D721Med (cell line): ENCODE results near the gene PTPMT1.
A peak's percentile ranks its signal among the peaks of the same experiment; 100 is the strongest.
"Not testable (repeated sequence)": the region's sequence is repeated elsewhere in the genome, so short reads cannot be mapped to it uniquely, and the experiment has no call there.

Experiments used
- DNase-seq: peaks from one replicate; pipeline ENCODE4 v3.0.0; 2011; ENCODE audit warnings: low spot score; ENCODE audit not compliant: insufficient read length
- FAIRE-seq: peaks from 2 replicates; lab custom pipeline; 2011; peaks lifted over from hg19 to GRCh38; lab: Jason Lieb, UNC
- TF ChIP-seq, protein P1 (sequence below): IDR thresholded peaks from 2 replicates; pipeline ENCODE4 v1.5.1; 2012; ENCODE audit warnings: mild to moderate bottlenecking, control low read depth; ENCODE audit not compliant: insufficient read depth; ENCODE audit errors: missing control alignments

PTPMT1 gene

GRCh38 chr11:47551086-47551485 lies 14.3 kb upstream of the PTPMT1 start:
- FAIRE-seq (no peak), DNase-seq (no peak)
- TF ChIP-seq, protein P1, sequence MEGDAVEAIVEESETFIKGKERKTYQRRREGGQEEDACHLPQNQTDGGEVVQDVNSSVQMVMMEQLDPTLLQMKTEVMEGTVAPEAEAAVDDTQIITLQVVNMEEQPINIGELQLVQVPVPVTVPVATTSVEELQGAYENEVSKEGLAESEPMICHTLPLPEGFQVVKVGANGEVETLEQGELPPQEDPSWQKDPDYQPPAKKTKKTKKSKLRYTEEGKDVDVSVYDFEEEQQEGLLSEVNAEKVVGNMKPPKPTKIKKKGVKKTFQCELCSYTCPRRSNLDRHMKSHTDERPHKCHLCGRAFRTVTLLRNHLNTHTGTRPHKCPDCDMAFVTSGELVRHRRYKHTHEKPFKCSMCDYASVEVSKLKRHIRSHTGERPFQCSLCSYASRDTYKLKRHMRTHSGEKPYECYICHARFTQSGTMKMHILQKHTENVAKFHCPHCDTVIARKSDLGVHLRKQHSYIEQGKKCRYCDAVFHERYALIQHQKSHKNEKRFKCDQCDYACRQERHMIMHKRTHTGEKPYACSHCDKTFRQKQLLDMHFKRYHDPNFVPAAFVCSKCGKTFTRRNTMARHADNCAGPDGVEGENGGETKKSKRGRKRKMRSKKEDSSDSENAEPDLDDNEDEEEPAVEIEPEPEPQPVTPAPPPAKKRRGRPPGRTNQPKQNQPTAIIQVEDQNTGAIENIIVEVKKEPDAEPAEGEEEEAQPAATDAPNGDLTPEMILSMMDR: peak; percentile 16

- TF ChIP-seq, protein P1: no peak
- FAIRE-seq (no peak), DNase-seq (no peak)
Observed at GRCh38 chr11:47552056-47552565, 13.3 kb upstream of the PTPMT1 start.

DNA sequence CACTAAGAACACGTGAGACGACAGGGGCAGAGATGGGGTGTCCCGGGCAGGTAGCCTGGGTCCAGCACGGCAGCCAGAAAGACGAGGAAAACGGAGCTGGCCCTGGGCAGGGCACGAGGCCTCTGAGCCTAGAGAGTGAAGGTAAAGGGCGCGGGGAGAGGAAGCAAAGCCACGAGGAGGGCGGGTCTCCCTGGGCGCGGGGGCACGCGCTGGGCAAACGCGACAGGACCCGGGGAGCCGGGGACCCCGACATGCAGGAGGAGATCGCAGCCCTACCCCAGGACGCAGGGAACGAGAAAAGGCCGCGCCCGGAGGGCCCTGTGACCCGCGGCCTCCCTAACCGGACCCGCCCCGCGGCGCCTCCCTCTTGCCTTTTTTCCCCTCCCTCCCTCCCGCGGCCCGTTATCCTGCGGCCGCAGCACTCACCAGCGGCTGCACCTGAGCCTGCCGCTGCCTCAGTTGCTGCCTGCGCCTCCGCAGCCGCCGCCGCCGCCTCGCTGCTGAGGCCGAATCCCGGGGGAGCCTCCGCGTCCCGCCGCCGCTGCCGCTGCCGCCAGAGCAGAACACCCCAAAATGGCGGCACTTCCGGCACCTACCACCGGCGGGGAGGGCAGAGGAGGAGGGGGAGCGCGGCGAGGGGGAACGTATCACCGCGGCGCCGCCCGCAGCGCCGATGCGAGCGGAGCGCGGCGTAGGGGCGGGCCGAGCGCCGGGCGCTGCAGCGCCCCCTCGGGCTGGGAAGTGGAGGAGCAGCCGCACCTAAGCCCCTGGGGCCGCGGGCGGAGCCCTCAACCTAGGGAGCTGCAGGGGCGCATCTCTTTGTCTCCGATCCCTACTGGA lies 12.6 kb upstream of the PTPMT1 start, which contains the start of gene CELF1:
TSS of gene CELF1 (minus strand) at position 567 of the 840 bp plus-strand sequence. CDS start 53,609 bp downstream, outside the sequence.
- FAIRE-seq (no peak), DNase-seq (peak; percentile 73)
- TF ChIP-seq, protein P1: peak; percentile 61

- FAIRE-seq (no peak), DNase-seq (no peak)
- TF ChIP-seq, protein P1: no peak
Observed at GRCh38 chr11:47553406-47553743, 12.0 kb upstream of the PTPMT1 start.

- DNase-seq, FAIRE-seq: not testable (repeated sequence)
Observed at GRCh38 chr11:47557004-47557403, 8.4 kb upstream of the PTPMT1 start.

GRCh38 chr11:47558695-47559094 lies 6.7 kb upstream of the PTPMT1 start:
- DNase-seq (no peak), FAIRE-seq (no peak)
- TF ChIP-seq, protein P1: no peak

- TF ChIP-seq, protein P1: no peak
- no peak for FAIRE-seq
- no peak for DNase-seq
Observed at GRCh38 chr11:47560426-47560825, 5.0 kb upstream of the PTPMT1 start.

- FAIRE-seq: not testable (repeated sequence)
Observed at GRCh38 chr11:47562393-47562792, 3.0 kb upstream of the PTPMT1 start.

DNA sequence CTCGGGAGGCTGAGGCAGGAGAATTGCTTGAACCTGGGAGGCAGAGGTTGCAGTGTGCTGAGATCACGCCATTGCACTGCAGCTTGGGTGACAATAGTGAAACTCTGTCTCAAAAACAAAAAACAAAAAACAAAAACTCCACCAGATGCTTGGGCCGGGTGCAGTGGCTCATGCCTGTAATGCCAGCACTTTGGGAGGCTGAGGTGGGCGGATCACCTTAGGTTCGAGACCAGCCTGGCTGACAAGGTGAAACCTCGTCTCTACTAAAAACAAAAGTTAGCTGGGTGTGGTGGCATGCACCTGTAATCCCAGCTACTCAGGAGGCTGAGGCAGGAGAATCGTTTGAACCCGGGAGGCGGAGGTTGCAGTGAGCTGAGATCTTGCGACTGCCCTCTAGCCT lies 1.0 kb upstream of the PTPMT1 start:
- FAIRE-seq, DNase-seq: not testable (repeated sequence)

More at GRCh38 chr11:47562393-47562792, 3.0 kb upstream of the PTPMT1 start:
- DNase-seq: not testable (repeated sequence)
